Measurements from ENCODE around the gene FGF18. TPM values are rescaled to one million over a fixed set of nuclear protein-coding genes. Genes with fewer than 3 reads are reported as not detected.
"Not testable (repeated sequence)": the region's sequence is repeated elsewhere in the genome, so short reads cannot be mapped to it uniquely, and the experiment has no call there.

Gene FGF18
- total RNA-seq, 4 donors from 2014 or later, result 1.4 to 3.0 TPM; not detected in 2

DNA sequence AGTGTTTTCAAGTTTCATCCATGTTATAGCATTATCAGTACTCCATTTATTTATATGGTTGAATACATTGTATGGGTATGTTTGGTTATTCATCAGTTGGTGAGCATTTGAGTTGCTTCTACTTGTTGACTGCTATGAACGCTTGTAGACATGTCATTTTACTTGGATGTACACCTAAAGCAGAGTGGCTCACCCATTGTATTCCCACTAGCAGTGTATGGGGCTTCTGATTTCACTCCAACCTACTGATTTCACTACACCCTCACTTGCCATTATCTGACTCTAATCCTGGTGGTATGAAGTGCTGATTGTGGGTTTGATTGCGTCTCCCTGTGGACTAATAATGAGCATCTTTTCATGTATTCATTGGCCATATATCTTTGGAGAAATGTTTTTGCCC, 22.3 kb upstream of the FGF18 start:
- intact Hi-C loops (cut with DNase I; ENCODE audit: low total_unique reads), result no loop called here
- H3K27ac ChIP-seq, result no peak overlapping the region
- no peak for DNase-seq
- TF ChIP-seq, protein P1, sequence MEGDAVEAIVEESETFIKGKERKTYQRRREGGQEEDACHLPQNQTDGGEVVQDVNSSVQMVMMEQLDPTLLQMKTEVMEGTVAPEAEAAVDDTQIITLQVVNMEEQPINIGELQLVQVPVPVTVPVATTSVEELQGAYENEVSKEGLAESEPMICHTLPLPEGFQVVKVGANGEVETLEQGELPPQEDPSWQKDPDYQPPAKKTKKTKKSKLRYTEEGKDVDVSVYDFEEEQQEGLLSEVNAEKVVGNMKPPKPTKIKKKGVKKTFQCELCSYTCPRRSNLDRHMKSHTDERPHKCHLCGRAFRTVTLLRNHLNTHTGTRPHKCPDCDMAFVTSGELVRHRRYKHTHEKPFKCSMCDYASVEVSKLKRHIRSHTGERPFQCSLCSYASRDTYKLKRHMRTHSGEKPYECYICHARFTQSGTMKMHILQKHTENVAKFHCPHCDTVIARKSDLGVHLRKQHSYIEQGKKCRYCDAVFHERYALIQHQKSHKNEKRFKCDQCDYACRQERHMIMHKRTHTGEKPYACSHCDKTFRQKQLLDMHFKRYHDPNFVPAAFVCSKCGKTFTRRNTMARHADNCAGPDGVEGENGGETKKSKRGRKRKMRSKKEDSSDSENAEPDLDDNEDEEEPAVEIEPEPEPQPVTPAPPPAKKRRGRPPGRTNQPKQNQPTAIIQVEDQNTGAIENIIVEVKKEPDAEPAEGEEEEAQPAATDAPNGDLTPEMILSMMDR (IDR thresholded peaks at IDR 0.05), result no peak
- TF ChIP-seq POLR2A (IDR thresholded peaks at IDR 0.05), result no peak
- H3K27me3 ChIP-seq, result no peaks in the 10 kb centered on the region
- H3K36me3 ChIP-seq, result no peaks in the 10 kb centered on the region
- no peaks in the 10 kb centered on the region for H3K4me1 ChIP-seq
- no peaks in the 10 kb centered on the region for H3K9me3 ChIP-seq
- H3K4me3 ChIP-seq, result no peak overlapping the region

DNA sequence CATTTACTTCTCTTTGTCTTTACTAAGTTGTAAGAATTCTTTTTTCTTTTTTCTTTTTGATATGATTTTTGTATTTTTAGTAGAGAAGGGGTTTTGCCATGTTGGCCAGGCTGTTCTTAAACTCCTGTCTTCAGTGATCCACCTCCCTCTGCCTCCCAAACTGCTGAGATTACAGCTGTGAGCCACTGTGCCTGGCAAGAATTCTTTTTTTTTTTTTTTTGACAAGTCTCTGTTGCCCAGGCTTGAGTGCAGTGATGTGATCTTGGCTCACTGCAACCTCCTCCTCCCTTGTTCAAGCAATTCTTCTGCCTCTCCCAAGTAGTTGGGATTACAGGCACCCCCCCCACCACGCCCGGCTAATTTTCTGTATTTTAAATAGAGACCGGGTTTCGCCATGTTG, 21.8 kb upstream of the FGF18 start:
- intact Hi-C loops (cut with DNase I; ENCODE audit: low total_unique reads), result no loop called here
- Histone ChIP-seq H3K27me3 (no peaks in the 10 kb centered on the region), H3K36me3 (no peaks in the 10 kb centered on the region), H3K9me3 (no peaks in the 10 kb centered on the region), H3K4me1 (no peaks in the 10 kb centered on the region), H3K27ac (no peak overlapping the region), H3K4me3 (no peak overlapping the region)
- TF ChIP-seq, protein P1 (IDR thresholded peaks at IDR 0.05), result no peak
- no peak for TF ChIP-seq POLR2A (IDR thresholded peaks at IDR 0.05)
- DNase-seq, result no peak

DNA sequence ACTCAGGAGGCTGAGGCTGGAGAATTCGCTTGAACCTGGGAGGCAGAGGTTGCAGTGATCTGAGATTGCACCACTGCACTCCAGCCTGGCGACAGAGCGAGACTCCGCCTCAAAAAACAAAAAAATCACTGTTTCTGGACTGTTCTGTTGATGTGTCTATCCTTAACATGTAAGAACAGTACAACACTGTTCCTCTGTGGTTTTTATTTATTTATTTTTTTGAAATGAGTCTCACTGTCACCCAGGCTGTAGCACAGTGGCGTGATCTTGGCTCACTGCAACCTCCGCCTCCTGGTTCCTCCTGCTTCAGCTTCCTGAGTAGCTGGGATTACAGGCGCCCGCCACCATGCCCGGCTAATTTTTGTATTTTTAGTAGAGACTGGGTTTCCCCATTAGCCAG, 20.8 kb upstream of the FGF18 start:
- intact Hi-C loops (cut with DNase I; ENCODE audit: low total_unique reads); H3K4me1 ChIP-seq; H3K9me3 ChIP-seq; DNase-seq; H3K27ac ChIP-seq; H3K36me3 ChIP-seq; H3K27me3 ChIP-seq; H3K4me3 ChIP-seq: not testable (repeated sequence)

DNA sequence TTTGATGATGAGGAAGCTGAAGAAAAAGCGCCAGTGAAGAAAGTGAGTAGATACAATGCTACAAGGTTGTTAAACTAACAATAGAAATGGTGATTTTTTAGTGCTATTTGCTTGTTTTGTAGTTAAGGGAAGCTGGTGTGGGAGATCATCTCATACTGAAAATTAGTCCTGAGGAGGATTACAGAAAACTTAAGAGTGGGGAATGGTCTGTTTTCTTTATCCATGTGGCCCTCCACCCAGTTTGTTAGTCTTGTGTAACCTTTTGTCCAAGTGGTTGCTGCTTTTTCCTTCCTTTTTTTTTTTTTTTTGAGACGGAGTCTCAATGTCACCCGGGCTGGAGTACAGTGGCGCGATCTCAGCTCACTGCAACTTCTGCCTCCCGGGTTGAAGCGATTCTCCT, 19.3 kb upstream of the FGF18 start:
- TF ChIP-seq, protein P1 (IDR thresholded peaks at IDR 0.05), result no peak
- no peak for TF ChIP-seq POLR2A (IDR thresholded peaks at IDR 0.05)
- no peaks in the 10 kb centered on the region for H3K27me3 ChIP-seq
- intact Hi-C loops (cut with DNase I; ENCODE audit: low total_unique reads), result no loop called here
- no peak overlapping the region for H3K27ac ChIP-seq
- no peaks in the 10 kb centered on the region for H3K9me3 ChIP-seq
- no peak overlapping the region for H3K4me3 ChIP-seq
- no peak for DNase-seq
- no peaks in the 10 kb centered on the region for H3K36me3 ChIP-seq
- no peaks in the 10 kb centered on the region for H3K4me1 ChIP-seq

DNA sequence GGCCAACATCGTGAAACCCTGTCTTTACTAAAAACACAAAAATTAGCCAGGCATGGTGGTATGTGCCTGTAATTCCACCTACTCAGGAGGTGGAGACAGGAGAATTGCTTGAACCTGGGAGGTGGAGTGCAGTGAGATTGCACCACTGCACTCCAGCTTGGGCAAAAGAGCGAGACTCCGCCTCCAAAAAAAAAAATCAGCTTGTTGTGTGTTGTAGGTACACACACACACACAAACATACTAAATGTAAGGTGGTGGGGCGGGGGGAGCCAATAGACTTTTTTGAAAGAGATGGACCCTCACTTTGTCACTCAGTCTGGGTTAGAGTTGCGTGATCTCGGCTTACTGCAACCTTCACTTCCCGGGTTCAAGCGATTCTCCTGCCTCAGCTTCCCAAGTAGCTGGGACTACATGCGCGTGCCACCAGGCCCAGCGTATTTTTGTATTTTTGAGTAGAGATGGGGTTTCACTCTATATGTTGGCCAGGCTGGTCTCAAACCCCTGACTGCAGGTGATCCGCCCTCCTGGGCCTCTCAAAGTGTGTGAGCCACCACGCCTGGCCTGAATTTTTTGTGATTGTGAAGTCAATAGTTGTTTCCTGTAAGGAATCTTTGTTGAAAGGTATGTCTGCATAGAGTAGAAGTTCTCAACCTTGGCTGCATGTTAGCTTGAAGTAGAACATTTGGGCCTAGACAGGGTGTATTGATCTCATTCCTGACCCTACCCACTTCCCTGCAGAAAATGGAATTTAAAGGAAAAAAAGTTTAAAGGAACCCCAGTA, 18.1 kb upstream of the FGF18 start:
- intact Hi-C loops (cut with DNase I; ENCODE audit: low total_unique reads), result no loop called here
- no peak for TF ChIP-seq POLR2A (IDR thresholded peaks at IDR 0.05)
- TF ChIP-seq, protein P1 (IDR thresholded peaks at IDR 0.05), result no peak
- Histone ChIP-seq H3K36me3 (no peaks in the 10 kb centered on the region), H3K9me3 (no peaks in the 10 kb centered on the region), H3K4me3 (no peak overlapping the region), H3K4me1 (no peaks in the 10 kb centered on the region), H3K27ac (no peak overlapping the region), H3K27me3 (no peaks in the 10 kb centered on the region)
- DNase-seq, result no peak

DNA sequence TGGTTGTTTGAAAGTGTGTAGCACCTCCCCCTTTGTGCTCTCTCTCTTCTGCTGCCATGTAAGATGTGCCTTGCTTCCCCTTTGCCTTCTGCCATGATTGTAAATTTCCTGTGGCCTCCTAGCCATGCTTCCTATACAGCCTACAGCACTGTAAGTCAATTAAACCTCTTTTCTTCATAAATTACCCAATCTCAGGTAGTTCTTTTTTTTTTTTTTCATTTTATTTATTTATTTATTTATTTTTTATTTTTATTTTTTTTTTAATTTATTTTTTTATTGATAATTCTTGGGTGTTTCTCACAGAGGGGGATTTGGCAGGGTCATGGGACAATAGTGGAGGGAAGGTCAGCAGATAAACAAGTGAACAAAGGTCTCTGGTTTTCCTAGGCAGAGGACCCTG, 16.7 kb upstream of the FGF18 start:
- H3K36me3 ChIP-seq; H3K4me3 ChIP-seq; H3K27me3 ChIP-seq; H3K27ac ChIP-seq; DNase-seq; H3K4me1 ChIP-seq; H3K9me3 ChIP-seq; intact Hi-C loops (cut with DNase I; ENCODE audit: low total_unique reads): not testable (repeated sequence)

Data from uterus (tissue), 4 donors.